PC-3 (cell line): Measurements from ENCODE around the gene UGT1A3.

Source experiments
- EZH2phosphoT487 ChIP-seq: fragments of 300-600 bp; sonication (generic); IDR thresholded peaks from 2 replicates; pipeline ENCODE4 v1.6.1; 2018; ENCODE audit warnings: mild to moderate bottlenecking, antibody characterized with exemption, low read length, borderline replicate concordance
- TF ChIP-seq, protein P1 (sequence below): fragments of 300-600 bp; sonication (generic); conservative IDR thresholded peaks from 2 replicates; pipeline ENCODE4 v1.5.1; 2017; ENCODE audit warnings: antibody characterized with exemption, low read depth, mild to moderate bottlenecking, low read length

DNA sequence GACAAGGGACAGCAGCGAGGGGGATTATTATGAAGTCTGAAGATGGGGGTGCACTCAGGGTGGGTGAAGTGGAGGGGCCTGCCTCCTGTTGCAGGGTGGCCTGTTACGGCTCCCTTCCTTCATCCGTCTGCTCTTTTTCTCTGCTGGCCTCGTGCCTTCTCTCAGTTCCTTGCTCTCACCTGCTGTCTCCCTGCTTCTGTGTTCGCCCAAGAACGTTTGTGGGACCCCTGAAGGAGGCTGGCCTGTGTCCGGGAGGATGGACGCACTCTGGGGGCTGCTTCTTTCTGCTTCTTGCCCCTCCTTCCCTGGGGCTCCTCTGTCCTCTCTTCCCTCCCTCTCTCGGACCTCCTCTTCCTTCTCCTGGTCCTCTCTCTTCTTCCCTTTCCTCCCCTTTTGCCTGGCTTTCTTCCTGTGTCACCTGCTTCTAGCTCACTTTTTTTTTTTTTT, 63.1 kb downstream of the UGT1A3 start:
- TF ChIP-seq, protein P1, sequence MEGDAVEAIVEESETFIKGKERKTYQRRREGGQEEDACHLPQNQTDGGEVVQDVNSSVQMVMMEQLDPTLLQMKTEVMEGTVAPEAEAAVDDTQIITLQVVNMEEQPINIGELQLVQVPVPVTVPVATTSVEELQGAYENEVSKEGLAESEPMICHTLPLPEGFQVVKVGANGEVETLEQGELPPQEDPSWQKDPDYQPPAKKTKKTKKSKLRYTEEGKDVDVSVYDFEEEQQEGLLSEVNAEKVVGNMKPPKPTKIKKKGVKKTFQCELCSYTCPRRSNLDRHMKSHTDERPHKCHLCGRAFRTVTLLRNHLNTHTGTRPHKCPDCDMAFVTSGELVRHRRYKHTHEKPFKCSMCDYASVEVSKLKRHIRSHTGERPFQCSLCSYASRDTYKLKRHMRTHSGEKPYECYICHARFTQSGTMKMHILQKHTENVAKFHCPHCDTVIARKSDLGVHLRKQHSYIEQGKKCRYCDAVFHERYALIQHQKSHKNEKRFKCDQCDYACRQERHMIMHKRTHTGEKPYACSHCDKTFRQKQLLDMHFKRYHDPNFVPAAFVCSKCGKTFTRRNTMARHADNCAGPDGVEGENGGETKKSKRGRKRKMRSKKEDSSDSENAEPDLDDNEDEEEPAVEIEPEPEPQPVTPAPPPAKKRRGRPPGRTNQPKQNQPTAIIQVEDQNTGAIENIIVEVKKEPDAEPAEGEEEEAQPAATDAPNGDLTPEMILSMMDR: no peak
- TF ChIP-seq EZH2phosphoT487: no peak
